ENCODE results near the gene CMA1. TPM values are rescaled to one million over a fixed set of nuclear protein-coding genes. Genes with fewer than 3 reads are reported as not detected.
"Not testable (repeated sequence)": the region's sequence is repeated elsewhere in the genome, so short reads cannot be mapped to it uniquely, and the experiment has no call there.

CMA1 gene
- under 1 TPM; 0.16 to 0.94 (median 0.40) TPM for polyA plus RNA-seq (ENCODE audit: insufficient read length in 4 of 4)

GRCh38 chr14:24508155-24508840 is at the start of gene CMA1:
CMA1 (minus strand) TSS chr14:24508265; CDS start chr14:24508235, 30 bp downstream.
- no peak for DNase-seq (ENCODE audit: low read depth in 4 of 4, low spot score in 2 of 4)

- DNase-seq (ENCODE audit: low read depth in 4 of 4, low spot score in 2 of 4) = no peak
These were observed 48.7 kb upstream of the CMA1 start for GRCh38 chr14:24556756-24557155.

DNA sequence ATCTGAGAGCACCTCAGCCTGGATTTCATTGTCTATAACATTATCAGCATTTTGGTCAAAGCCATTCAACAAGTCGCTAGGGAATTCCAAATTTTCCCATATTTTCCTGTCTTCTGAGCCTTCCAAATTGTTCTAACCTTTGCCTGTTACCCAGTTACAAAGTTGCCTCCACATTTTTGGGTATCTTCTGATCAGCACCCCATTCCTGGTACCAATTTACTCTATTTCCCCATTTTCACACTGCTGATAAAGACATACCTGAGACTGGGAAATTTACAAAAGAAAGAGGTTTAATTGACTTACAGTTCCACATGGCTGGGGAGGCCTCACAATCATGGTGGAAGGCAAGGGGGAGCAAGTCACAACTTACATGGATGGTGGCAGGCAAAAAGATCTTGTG is 41.0 kb upstream of the CMA1 start:
- not testable (repeated sequence) for DNase-seq (ENCODE audit: low read depth in 4 of 4, low spot score in 2 of 4)

GRCh38 chr14:24542346-24542936 is 34.4 kb upstream of the CMA1 start:
- DNase-seq (ENCODE audit: low read depth in 4 of 4, low spot score in 2 of 4) = no peak

- DNase-seq (ENCODE audit: low read depth in 4 of 4, low spot score in 2 of 4) = no peak
These were observed 27.7 kb upstream of the CMA1 start for GRCh38 chr14:24535737-24536136.

GRCh38 chr14:24534286-24534685 is 26.2 kb upstream of the CMA1 start:
- no peak for DNase-seq (ENCODE audit: low read depth in 4 of 4, low spot score in 2 of 4)

- not testable (repeated sequence) for DNase-seq (ENCODE audit: low read depth in 4 of 4, low spot score in 2 of 4)
These were observed 18.0 kb upstream of the CMA1 start for GRCh38 chr14:24525877-24526620.

- no peak for DNase-seq (ENCODE audit: low read depth in 4 of 4, low spot score in 2 of 4)
These were observed 10.8 kb upstream of the CMA1 start for GRCh38 chr14:24518851-24519250.

DNA sequence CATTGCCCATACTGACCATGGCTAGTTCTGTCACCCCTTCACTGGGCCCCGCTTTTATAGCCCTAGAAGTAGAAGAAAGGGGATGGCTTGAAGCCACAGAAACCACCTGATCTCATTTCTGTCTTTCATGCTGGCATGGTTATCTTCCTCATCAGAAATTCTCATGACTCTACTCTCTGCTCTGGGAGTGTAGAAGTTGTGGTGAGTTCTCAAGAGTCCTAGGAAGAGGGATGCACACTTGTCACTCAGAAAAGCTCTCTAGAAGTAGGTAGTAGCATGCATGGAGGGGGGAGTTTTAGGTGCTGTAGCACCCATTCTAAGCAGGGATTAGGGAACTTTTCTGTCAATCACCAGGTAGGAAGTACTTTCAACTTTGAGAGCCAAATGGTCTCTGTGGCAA is 6.1 kb upstream of the CMA1 start:
- DNase-seq (ENCODE audit: low read depth in 4 of 4, low spot score in 2 of 4) = no peak

DNA sequence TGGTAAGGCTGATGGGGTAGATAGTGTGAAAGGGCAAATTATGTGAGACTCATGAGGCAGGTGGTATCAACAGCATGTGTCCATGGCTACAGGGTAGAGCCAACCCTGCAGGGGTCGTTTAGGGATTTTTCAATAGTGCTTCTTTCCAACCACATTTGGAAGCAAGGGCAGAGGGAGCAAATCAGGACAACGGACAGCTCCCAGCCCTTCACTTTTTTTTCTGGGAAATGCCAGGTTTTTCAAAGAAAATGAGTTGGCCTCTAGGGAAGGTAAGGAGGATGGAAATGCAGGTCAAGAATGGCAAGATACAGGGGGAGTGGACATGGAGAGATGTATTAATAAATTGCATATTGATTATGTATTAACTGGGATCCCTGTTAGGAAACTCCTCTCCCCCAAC is 4.9 kb upstream of the CMA1 start:
- DNase-seq (ENCODE audit: low read depth in 4 of 4, low spot score in 2 of 4) = no peak

DNA sequence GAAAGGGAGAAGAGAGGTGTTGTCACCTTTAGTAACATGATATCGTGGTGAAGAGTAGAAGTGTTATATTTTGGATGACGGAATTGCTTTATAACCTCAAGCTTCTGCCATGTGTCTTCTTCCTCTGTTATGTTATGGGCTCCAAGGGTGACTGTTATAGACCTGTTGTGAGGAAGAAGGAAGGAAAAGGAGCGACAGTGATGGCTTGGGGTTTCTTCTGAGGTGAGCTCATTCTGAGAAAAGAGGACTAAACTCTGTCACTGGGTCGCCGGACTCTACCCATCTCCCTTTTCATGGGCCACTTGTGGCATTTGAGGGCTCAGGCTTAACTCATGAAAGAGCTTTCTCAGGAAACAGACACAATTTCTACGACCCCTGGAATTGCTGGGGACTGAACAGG is 1.6 kb downstream of the CMA1 start:
- no peak for DNase-seq (ENCODE audit: low read depth in 4 of 4, low spot score in 2 of 4)

DNA sequence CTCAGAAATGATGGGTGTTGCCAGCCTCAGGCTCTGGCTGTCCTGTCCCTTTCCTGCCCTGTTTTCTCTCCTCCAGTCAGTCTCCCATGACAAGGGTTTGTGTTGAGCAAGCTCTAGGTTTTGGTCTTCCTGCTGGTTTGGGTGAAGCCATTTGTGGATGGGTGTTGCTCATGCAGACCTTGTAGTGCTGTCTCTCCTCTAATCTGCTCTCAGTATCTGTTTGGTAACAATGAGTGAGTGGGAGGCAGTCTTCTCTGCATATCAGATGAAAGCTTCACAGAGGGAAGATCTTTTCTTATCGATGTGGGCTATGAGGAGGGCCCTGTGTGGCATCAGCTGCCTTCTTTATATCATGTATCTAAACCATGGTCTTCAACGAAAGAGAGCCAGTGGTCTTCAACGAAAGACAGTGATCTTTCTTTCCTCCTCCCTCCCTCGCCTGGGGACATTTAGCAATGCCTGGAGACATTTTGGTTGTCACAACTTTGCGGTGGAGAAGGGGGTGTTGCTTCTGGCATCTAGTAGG is 3.6 kb downstream of the CMA1 start:
- no peak for DNase-seq (ENCODE audit: low read depth in 4 of 4, low spot score in 2 of 4)

DNA sequence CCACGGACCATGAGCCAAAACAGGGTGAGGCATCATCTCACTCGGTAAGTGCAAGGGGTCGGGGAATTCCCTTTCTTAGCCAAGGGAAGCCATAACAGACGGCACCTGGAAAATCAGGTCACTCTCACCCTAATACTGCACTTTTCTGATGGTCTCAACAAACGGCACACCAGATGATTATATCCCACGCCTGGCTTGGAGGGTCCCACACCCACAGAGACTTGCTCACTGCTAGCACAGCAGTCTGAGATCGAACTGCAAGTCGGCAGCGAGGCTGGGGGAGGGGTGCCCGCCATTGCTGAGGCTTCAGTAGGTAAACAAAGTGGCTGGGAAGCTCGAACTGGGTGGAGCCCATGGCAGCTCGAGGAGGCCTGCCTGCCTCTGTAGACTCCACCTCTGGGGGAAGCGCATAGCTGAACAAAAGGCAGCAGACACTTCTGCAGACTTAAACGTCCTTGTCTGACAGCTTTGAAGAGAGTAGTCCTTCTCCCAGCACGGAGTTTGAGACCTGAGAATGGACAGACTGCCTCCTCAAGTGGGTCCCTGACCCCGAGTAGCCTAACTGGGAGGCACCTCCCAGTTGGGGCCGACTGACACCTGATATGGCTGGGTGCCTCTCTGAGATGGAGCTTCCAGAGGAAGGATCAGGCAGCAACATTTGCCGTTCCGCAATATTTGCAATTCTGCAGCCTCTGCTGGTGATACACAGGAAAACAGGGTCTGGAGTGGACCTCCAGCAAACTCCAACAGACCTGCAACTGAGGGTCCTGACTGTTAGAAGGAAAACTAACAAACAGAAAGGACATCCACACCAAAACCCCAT is 16.3 kb downstream of the CMA1 start:
- DNase-seq (ENCODE audit: low read depth in 4 of 4, low spot score in 2 of 4) = not testable (repeated sequence)

GRCh38 chr14:24483604-24484252 is 24.3 kb downstream of the CMA1 start:
- no peak for DNase-seq (ENCODE audit: low read depth in 4 of 4, low spot score in 2 of 4)

- not testable (repeated sequence) for DNase-seq (ENCODE audit: low read depth in 4 of 4, low spot score in 2 of 4)
These were observed 25.3 kb downstream of the CMA1 start for GRCh38 chr14:24482699-24483303.

- peak in 2 of 4 donors; percentile 1 to 3 for DNase-seq (ENCODE audit: low read depth in 4 of 4, low spot score in 2 of 4)
These were observed 26.3 kb downstream of the CMA1 start for GRCh38 chr14:24481622-24482324.

DNA sequence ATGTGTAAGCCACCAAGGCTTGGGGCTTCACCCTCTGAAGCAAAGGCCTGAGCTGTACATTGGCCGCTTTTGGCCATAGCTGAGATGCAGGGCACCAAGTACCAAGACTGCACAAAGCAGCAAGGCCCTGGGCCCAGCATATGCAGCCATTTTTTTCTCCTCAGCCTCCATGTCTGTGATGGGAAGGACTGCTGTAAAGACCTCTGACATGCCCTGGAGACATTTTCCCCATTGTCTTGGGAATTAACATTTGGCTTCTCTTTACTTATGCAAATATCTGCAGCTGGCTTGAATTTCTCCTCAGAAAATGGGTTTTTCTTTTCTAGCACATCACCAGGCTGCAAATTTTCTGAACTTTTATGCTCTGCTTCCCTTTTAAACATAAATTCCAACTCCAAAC is 28.1 kb downstream of the CMA1 start:
- not testable (repeated sequence) for DNase-seq (ENCODE audit: low read depth in 4 of 4, low spot score in 2 of 4)

- DNase-seq (ENCODE audit: low read depth in 4 of 4, low spot score in 2 of 4) = no peak
These were observed 32.8 kb downstream of the CMA1 start for GRCh38 chr14:24475261-24475660.

DNA sequence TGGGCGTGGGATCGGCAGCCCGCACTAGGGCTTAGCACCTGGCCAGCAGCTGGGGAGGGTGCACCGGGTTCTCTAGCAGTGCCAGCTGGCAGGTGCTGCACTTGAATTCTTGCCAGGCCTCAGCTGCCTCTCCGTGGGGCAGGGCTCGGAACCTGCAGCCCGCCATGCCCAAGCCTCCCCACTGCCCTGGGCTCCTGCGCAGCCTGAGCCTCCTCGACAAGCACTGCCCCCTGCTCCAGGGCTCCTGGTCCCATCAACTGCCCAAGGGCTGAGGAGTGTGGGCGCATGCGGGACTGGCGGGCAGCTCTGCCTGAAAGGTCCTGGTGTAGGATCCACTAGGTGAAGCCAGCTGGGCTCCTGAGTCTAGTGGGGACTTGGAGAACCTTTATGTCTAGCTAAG is 34.9 kb downstream of the CMA1 start:
- DNase-seq (ENCODE audit: low read depth in 4 of 4, low spot score in 2 of 4) = no peak

All from left renal cortex interstitium (tissue), 4 donors.